Stimulated activated CD8-positive, alpha-beta memory T cell treated with anti-CD3 and anti-CD28 coated beads, Interleukin-15, amount 100 ng/mL, for 24 hours (primary cell): ENCODE measurements around the gene TPRN.

Source experiments
- DNase-seq: peaks from one replicate; pipeline ENCODE4 v3.0.0-alpha.2; 2020; ENCODE audit warnings: low read depth

Gene TPRN

GRCh38 chr9:137143459-137143858, 57.1 kb downstream of the TPRN start:
- DNase-seq, result no peak

GRCh38 chr9:137141976-137142936, 58.3 kb downstream of the TPRN start:
- DNase-seq, result no peak
